Transverse colon (tissue), 4 donors: ENCODE results near the gene PKP4.
"Not testable (repeated sequence)": the region's sequence is repeated elsewhere in the genome, so short reads cannot be mapped to it uniquely, and the experiment has no call there.

Source experiments
- POLR2A ChIP-seq: fragments of 450-650 bp; IDR thresholded peaks from one replicate; pipeline ENCODE4 v1.6.1; 2016; ENCODE audit warnings: antibody characterized with exemption, mild to moderate bottlenecking, moderate library complexity
- POLR2AphosphoS5 ChIP-seq, 3 donors: sonication (generic); formaldehyde crosslinking; IDR thresholded peaks; one replicate each; pipeline ENCODE4 v1.6.1; 2016; ENCODE audit warnings: antibody characterized with exemption in 3 of 3
- TF ChIP-seq, protein P1 (sequence below), 5 experiments: fragments of 200-600 bp in 3 of 5; fragments of 450-650 bp in 2 of 5; sonication (generic) in 3 of 5; IDR thresholded peaks; 1 replicate in 2 of 5; 2 replicates in 3 of 5; pipeline ENCODE4 v1.5.1; 2016 to 2017; ENCODE audit warnings: antibody characterized with exemption in 5 of 5, inconsistent platforms in 3 of 5, mild to moderate bottlenecking in 2 of 5, moderate library complexity in 1 of 5

- TF ChIP-seq, protein P1, sequence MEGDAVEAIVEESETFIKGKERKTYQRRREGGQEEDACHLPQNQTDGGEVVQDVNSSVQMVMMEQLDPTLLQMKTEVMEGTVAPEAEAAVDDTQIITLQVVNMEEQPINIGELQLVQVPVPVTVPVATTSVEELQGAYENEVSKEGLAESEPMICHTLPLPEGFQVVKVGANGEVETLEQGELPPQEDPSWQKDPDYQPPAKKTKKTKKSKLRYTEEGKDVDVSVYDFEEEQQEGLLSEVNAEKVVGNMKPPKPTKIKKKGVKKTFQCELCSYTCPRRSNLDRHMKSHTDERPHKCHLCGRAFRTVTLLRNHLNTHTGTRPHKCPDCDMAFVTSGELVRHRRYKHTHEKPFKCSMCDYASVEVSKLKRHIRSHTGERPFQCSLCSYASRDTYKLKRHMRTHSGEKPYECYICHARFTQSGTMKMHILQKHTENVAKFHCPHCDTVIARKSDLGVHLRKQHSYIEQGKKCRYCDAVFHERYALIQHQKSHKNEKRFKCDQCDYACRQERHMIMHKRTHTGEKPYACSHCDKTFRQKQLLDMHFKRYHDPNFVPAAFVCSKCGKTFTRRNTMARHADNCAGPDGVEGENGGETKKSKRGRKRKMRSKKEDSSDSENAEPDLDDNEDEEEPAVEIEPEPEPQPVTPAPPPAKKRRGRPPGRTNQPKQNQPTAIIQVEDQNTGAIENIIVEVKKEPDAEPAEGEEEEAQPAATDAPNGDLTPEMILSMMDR (IDR thresholded peaks at IDR 0.05), result not testable (repeated sequence)
- not testable (repeated sequence) for TF ChIP-seq POLR2AphosphoS5 (IDR thresholded peaks at IDR 0.05); POLR2A
Measured at GRCh38 chr2:158474526-158475011, 17.8 kb downstream of the PKP4 start.
